Mesendoderm (in vitro differentiated cells): ENCODE measurements around the gene TBCE. TPM values are rescaled to one million over a fixed set of nuclear protein-coding genes. Genes with fewer than 3 reads are reported as not detected.

Experiments
- DNase-seq: peaks from one replicate; pipeline ENCODE4 v3.0.0; 2013
- H2AK5ac ChIP-seq: 2 replicates; pipeline ENCODE4 v1.6.1; 2013; ENCODE audit warnings: low read length, inconsistent platforms
- H2BK120ac ChIP-seq: 2 replicates; pipeline ENCODE4 v1.6.1; 2013; ENCODE audit warnings: low read depth, mild to moderate bottlenecking, low read length, moderate library complexity, mixed read lengths
- H2BK15ac ChIP-seq: replicated peaks from 2 replicates; pipeline ENCODE4 v1.6.1; 2013; ENCODE audit warnings: low read depth, mild to moderate bottlenecking, moderate library complexity
- H2BK5ac ChIP-seq: 2 replicates; pipeline ENCODE4 v1.6.1; 2013; ENCODE audit warnings: low read length, inconsistent platforms
- H3K18ac ChIP-seq: 2 replicates; pipeline ENCODE4 v1.6.1; 2013; ENCODE audit warnings: mild to moderate bottlenecking, low read length, mixed read lengths
- H3K23ac ChIP-seq: one replicate; pipeline ENCODE4 v1.6.1; 2013; ENCODE audit warnings: low read length
- H3K27ac ChIP-seq: 2 replicates; pipeline ENCODE4 v1.5.1; 2013; ENCODE audit warnings: low read depth, mild to moderate bottlenecking, inconsistent platforms, low read length, moderate library complexity
- H3K27me3 ChIP-seq: 2 replicates; pipeline ENCODE4 v1.6.1; 2013; ENCODE audit warnings: low read length, control low read depth, mild to moderate bottlenecking, inconsistent platforms; ENCODE audit not compliant: insufficient read depth, poor library complexity
- H3K36me3 ChIP-seq: 2 replicates; pipeline ENCODE4 v1.6.1; 2013; ENCODE audit warnings: low read length, inconsistent platforms; ENCODE audit not compliant: control insufficient read depth, insufficient read depth
- H3K4ac ChIP-seq: one replicate; pipeline ENCODE4 v1.6.1; 2013; ENCODE audit warnings: low read depth, mild to moderate bottlenecking, low read length, moderate library complexity
- H3K4me1 ChIP-seq: 2 replicates; pipeline ENCODE4 v1.6.1; 2013; ENCODE audit warnings: low read depth, low read length, inconsistent platforms; ENCODE audit not compliant: control insufficient read depth
- H3K4me2 ChIP-seq: 2 replicates; pipeline ENCODE4 v1.6.1; 2013; ENCODE audit warnings: low read length
- H3K4me3 ChIP-seq: 2 replicates; pipeline ENCODE4 v1.5.1; 2013; ENCODE audit warnings: mild to moderate bottlenecking, low read length
- H3K56ac ChIP-seq: one replicate; pipeline ENCODE4 v1.6.1; 2013; ENCODE audit warnings: low read length
- H3K79me1 ChIP-seq: 2 replicates; pipeline ENCODE4 v1.6.1; 2013; ENCODE audit warnings: low read length, inconsistent platforms
- H3K79me2 ChIP-seq: 2 replicates; pipeline ENCODE4 v1.6.1; 2013; ENCODE audit warnings: mild to moderate bottlenecking, low read length; ENCODE audit not compliant: control insufficient read depth, insufficient read depth
- H3K9ac ChIP-seq: 2 replicates; pipeline ENCODE4 v1.6.1; 2013; ENCODE audit warnings: low read length, inconsistent platforms
- H4K5ac ChIP-seq: one replicate; pipeline ENCODE4 v1.6.1; 2013; ENCODE audit warnings: low read length
- H4K8ac ChIP-seq: one replicate; pipeline ENCODE4 v1.6.1; 2013; ENCODE audit warnings: low read depth, mild to moderate bottlenecking, control low read depth, low read length, moderate library complexity
- WGBS: extraction: QIAGEN DNeasy Blood & Tissue Kit; methylation state at CpG from one replicate; pipeline ENCODE4 v1.1.7; 2013; ENCODE audit warnings: low lambda C conversion rate, missing lambda C conversion rate; ENCODE audit not compliant: insufficient coverage; ENCODE audit errors: extremely low coverage; 5-methylcytosine and 5-hydroxymethylcytosine counted together
- small RNA-seq: library from polyadenylated mRNA; stranded (forward); fragments of <200 nt; extraction: miRNeasy Mini kit (QIAGEN cat#:217004); gene quantifications from one replicate; pipeline ENCODE3, GENCODE V24; 2013; ENCODE audit not compliant: insufficient read depth

Gene TBCE

DNA sequence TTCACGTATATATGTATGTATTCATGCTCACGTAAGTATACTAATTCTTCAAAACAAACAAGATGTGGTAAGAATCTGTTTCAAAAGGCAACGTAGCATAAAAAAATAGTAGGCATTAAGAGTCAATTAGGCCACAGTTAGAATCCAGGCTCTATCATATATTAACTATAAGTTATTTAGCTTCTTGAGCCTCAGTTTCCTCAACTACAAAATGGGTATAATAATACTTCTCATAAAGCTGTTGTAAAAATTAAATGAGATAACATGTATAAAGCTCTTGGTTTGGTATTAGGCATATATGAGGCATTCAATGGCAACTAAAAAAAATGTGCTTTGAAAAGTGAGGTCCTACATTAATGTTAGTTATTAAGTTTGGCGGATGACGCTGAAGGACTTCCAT lies 127.8 kb downstream of the TBCE start:
- no peaks in the 10 kb centered on the region for H3K36me3 ChIP-seq
- no peak overlapping the region for H4K8ac ChIP-seq
- H3K4me1 ChIP-seq: no peaks in the 10 kb centered on the region
- H3K18ac ChIP-seq: no peak overlapping the region
- no peak overlapping the region for H3K27ac ChIP-seq
- no peaks in the 10 kb centered on the region for H3K27me3 ChIP-seq
- H3K4me3 ChIP-seq: no peak overlapping the region
- no peak overlapping the region for H3K9ac ChIP-seq
- no peak overlapping the region for H2AK5ac ChIP-seq
- H2BK5ac ChIP-seq: no peak overlapping the region
- H2BK120ac ChIP-seq: no peak overlapping the region
- no peak overlapping the region for H2BK15ac ChIP-seq
- H3K4me2 ChIP-seq: no peak overlapping the region
- H3K79me2 ChIP-seq: peaks cover 6% of the 10 kb centered on the region
- H3K4ac ChIP-seq: no peak overlapping the region
- H4K5ac ChIP-seq: no peak overlapping the region
- WGBS: no CpG with 5 or more reads among the region's 5 CpGs
- H3K23ac ChIP-seq: no peak overlapping the region
- no peak overlapping the region for H3K56ac ChIP-seq
- no peaks in the 10 kb centered on the region for H3K79me1 ChIP-seq
- DNase-seq: no peak

DNA sequence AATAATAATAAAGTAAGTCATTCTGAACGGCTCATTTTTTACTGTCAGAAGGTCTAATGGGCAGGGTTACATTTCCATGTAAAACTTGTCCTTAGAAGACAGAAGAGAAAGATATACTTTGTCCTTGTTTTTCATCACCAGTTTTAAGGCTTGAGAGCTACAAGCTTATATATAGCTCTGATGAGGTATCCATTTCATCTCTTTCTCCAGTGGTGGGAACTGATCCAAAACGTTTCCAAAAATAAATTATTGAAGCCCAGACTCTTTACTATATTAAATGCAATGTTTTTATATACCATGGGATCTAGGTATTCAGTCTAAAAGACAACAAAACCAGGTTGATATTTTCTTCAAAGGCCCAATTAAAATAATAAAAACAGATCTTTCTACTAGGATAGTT lies 128.3 kb downstream of the TBCE start:
- WGBS: no CpG with 5 or more reads among the region's 2 CpGs
- no peak overlapping the region for H4K8ac ChIP-seq
- no peak overlapping the region for H2BK120ac ChIP-seq

GRCh38 chr1:235500971-235501540 lies 133.8 kb downstream of the TBCE start:
- Histone ChIP-seq H2BK15ac (no peak overlapping the region), H3K9ac (no peak overlapping the region), H3K56ac (no peak overlapping the region), H3K79me1 (peaks cover 3% of the 10 kb centered on the region), H3K4ac (no peak overlapping the region), H3K23ac (no peak overlapping the region), H4K5ac (no peak overlapping the region), H3K4me1 (no peaks in the 10 kb centered on the region), H3K4me2 (no peak overlapping the region), H3K18ac (no peak overlapping the region), H2BK5ac (no peak overlapping the region), H3K79me2 (peaks cover 14% of the 10 kb centered on the region), H3K27me3 (no peaks in the 10 kb centered on the region), H2BK120ac (no peak overlapping the region), H3K27ac (no peak overlapping the region), H4K8ac (no peak overlapping the region), H2AK5ac (no peak overlapping the region), H3K36me3 (no peaks in the 10 kb centered on the region), H3K4me3 (no peak overlapping the region)
- peak; percentile 65 for DNase-seq
- WGBS: 100% methylated on average over 4 of the region's 5 CpGs

More for the DNA sequence above, 128.3 kb downstream of the TBCE start:
- no peaks in the 10 kb centered on the region for H3K27me3 ChIP-seq
- no peak overlapping the region for H3K56ac ChIP-seq
- H3K4ac ChIP-seq: no peak overlapping the region
- H2AK5ac ChIP-seq: no peak overlapping the region
- H3K79me1 ChIP-seq: no peaks in the 10 kb centered on the region
- H3K4me3 ChIP-seq: no peak overlapping the region
- no peaks in the 10 kb centered on the region for H3K4me1 ChIP-seq
- no peak overlapping the region for H3K9ac ChIP-seq
- H4K5ac ChIP-seq: no peak overlapping the region
- no peak overlapping the region for H3K4me2 ChIP-seq
- H3K79me2 ChIP-seq: peaks cover 7% of the 10 kb centered on the region
- H2BK5ac ChIP-seq: no peak overlapping the region
- H3K27ac ChIP-seq: no peak overlapping the region
- no peaks in the 10 kb centered on the region for H3K36me3 ChIP-seq
- no peak for DNase-seq
- H2BK15ac ChIP-seq: no peak overlapping the region
- H3K23ac ChIP-seq: no peak overlapping the region
- no peak overlapping the region for H3K18ac ChIP-seq

Small RNA genes lying within 50 kb of the gene (small RNA-seq; reads per million reads assigned to genes)
- not detected for gene AL391994.1
- not detected for gene RPS21P1
